T-helper 22 cell (primary cell): ENCODE results near the gene RNF175.

Experiments used
- DNase-seq: peaks from one replicate; pipeline ENCODE4 v3.0.0-alpha.2; 2020; ENCODE audit warnings: low read depth

The RNF175 gene

DNA sequence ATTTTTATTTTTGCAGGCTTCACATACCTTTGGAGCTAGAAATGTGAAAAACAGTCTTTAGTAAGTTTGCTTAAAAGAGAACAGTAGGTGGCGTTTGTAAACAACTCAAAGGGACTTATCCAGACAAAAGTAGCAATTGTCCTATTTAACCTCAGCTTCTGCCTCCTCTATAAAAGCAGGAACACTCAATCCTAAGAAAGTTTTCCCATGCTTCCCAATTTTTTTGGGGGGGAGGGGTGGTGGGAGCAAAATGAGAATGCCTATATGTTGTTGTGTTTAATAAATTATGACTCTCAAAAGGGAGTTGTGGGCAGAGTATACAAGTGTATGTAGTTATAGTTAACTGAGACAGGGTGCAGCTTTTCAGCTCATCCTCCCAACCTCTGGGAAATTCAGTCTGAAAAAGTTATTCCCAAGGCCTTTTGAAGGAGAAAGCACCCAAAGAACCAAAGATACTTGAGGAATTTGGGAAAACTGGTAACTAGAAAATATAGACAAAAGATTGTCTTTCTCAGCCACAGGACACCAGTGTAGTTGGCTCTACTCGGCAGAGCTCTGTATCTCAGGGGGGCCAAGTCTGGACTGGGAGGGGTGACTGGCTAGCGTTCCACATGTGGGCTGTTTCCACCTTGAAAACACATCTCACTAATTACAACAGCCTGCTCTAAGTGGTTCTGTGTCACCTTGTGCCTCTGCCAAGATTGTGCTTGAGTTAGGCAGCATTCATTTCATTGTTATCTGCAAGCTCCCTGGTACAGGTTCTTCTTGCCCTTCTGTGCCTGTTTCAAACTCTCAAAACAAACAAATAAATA lies 26.3 kb upstream of the RNF175 start:
- no peak for DNase-seq

DNA sequence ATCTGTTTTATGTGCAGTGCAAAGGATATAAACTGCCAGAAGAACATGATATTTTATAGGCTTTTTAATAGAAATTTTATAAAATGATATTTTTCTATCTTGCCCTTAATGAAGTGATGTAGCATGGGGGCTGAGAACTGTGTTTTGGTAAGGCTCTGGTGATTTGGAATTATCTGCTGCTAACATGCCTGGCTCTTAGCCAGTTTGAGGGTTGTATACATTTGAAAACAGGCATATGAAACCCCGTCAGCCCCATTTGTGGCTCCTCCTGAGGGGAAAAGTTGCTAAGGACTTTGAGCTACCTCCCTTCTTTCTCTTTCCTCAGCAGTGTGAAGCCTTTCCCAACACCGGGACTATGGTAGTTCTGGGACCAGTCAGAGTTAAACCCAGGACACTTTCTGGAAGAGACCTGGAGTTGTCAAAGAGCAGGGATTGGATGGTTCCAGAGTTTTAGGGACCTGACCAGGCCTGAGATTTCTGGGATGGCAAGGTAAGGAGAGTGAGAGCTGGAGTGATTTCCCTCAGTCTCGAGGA lies 24.4 kb upstream of the RNF175 start:
- DNase-seq, result no peak

DNA sequence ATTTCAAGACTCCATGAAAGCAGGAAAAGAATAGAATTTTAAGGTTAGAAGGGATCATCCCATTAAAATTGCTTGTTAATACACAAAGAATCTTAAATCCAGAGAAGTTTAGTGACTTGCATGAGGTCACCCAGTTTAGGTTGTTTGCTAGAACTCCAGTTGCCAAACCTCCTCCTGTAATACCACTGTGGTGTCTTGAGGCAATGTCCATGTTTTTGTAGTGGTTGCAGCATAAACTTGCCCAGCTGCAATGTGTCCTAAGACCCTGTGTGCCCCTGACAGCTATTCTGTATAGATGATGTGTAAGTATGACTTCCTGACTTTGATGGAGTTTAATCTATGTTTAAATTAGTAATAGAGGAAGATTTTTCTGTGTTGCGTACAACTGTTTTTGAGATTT lies 22.8 kb upstream of the RNF175 start:
- no peak for DNase-seq

DNA sequence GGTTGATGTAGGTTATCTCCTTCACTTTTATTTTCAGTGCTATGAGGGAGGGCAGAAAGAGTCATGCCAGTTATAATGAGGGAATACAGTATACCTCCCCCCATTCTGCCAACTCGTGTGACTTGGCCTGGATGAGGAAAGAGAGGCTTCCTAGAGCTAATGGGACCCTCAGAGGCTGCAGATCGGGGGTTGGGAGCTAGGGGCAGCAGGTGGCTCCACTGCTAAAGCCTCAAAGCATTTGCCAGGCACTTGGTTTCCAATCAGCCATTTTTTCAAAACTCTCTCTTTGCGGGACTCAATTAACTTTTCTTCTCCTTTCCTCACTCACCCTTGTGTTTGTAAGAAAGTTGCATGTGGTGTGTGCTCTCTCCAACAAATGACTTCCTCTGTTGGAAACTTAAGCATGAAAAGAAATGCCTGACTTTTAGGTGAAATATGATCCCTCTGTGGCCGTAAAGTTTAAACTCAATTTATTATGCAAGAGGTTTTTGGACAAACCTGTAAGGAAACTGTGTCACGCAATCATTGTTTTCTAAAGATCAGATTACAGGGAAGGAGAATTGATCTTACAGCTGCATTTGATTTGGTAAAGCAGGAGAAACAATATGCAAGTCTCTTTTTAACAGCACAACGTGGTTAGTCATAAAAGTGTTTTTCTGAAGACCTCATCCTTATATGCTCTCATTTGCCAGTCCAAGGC lies 22.0 kb upstream of the RNF175 start:
- no peak for DNase-seq

DNA sequence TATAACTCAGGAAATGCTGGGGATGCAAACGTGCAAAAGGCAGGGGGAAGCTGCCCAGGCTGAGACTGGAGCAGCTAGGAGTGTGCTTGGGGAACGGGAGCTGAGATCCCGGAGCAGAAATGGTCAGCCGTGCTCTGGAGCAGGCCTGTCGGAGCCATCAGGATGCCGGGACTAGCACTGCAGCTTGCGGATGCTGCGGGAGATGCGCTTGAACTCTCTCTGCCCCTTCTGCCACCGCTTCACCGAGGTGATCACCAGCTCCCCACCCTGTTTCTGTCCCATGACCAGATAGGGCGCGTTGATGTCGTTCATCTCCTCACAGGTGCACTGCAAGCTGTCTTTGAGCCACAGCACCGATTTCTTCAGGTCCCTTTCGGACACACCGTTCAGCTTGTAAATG lies 21.5 kb upstream of the RNF175 start:
- DNase-seq, result no peak

DNA sequence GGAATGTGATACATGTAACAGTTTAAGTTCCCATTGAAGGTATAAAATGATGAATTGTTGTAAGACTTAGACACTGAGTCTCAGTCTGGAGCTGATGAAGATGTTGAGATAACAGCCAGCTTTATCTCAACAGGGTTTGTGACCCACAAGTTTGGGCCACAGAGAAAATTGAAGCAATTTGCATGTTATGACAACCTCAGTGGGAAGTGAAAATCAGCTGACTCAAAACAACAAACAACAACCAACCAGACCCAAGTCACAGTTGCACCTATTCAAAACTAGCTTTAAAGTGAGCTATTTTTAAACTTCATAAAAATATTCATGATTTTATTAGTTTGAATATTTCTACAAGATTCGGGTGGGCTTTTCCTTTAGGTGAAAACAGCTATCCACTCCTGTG lies 21.1 kb upstream of the RNF175 start:
- no peak for DNase-seq

DNA sequence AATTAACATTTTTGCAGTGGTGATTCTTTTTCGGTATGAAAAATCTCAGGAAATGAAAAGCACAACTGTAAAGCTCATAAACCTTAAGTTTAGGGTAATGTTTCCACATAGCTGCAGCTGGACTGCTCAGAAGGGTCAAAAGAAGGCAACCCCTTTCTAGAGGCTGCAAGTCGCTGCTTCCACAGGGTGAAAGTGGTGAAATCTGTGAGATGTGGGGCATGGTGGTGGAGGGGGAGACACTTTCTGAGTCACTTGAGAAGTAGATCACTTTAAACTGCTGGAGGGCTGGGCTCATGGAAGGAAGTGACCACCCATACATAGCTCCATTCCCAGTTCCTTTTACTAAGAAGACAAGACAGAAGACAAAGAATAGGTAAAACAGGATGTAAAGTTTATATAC lies 20.4 kb upstream of the RNF175 start:
- DNase-seq, result no peak

DNA sequence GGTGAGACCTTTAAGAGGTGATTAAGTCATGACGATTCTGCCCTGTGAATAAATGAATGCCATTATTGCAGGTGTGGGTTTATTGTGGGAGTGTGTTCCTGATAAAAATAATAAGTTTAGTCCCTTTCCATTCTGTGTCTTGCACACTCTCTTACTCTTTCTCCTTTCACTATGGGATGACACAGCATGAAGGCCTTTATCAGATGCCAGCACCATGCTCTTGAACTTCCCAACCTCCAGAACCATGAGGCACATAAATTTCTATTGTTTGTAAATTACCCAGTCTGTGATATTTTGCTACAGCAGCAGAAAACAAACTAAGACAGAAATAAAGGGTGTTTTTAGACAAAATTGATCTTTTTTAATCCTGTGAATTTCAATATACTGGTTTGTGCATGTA lies 18.6 kb upstream of the RNF175 start:
- DNase-seq, result no peak

DNA sequence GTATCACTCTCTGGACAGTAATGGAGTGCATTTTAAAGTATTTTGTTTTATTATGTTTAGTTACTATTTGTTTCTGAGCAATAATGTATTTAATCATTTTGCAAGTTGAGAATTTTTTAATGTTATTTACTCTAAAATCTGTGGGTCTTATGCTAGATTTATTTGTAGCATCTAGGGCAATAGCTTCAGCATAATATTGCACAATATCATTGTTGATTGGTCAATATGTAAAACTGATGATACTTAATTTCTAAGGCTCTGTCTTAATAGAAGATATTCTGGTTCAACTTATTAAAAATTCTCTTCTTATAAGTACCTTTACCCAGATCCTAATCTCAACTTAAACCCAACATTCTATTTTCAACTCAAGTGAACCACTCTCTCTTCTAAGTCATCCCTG lies 17.6 kb upstream of the RNF175 start:
- DNase-seq, result no peak

DNA sequence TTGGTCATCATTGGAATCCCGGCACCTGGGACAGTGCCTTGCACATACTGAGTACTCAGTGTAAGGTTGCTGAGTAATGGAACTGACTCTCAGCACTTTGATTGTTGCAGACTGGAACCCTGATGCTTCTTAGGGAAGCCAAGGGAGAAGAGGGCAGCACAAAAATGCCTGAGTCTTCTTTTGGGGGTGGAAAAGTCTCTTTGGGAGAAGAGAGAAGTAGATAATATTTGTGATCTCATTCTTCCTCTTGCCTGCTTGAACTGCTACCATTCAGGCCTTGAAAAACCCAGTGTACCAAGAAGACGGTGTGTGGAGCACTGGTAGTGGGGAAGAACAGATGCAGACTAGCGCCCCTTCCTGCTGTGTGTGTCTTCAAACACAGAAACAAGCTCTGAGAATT lies 16.8 kb upstream of the RNF175 start:
- DNase-seq, result no peak

DNA sequence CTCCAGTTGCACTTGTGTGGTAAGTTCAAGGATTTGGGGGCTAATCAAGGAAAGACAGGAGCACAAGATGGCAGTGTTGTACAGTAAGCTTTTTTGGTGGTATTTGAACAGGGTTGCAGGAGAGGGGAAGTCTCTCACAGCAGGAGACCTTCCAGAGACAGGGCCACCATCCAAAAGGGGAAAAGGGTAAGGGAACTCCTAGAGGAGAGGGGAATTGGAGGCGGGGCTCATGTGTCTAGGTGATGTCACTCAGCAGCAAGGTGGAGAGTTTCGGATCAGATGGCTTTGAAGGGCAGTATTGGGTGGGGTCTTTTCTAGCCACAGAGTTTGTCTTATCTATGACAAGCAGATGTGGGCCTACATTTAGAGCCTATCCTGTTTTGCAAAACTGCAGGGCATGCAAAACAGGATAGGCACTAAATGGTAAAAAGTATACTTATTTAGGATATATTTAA lies 13.4 kb upstream of the RNF175 start:
- no peak for DNase-seq

DNA sequence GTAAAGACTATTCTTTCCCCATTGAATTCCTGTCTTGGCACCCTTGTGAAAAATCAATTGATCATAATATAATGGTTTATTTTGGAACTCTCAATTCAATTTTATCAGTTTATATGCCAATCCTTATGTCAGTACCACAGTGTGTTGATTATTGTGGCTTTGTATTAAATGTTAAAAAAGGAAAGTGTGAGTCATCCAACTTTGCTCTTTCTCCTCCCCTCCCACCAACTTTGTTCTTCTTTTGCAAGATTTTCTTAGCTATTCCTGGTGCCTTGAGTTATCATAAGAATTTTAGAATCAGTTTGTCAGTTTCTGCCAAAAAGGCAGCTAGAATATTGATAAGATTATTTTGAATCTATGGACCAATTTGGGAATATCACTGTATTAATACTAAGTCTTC lies 11.2 kb upstream of the RNF175 start:
- DNase-seq, result no peak

DNA sequence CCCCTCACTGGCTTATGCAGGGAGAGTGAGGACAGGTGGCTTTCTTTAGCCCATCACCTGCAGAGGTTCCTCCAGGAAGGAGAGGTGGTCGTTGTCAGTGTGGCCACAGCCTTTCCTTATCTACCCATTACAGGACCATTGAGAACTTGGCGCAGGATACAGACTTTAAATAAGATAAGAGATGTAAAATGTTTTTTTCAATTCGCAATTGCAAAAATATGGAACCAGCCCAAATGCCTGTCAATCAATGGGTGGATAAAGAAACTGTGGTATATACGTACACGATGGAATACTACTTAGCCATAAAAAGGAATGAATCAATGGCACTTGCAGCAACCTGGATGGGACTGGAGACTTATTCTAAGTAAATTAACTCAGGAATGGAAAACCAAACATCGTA lies 6.9 kb upstream of the RNF175 start:
- DNase-seq, result no peak

DNA sequence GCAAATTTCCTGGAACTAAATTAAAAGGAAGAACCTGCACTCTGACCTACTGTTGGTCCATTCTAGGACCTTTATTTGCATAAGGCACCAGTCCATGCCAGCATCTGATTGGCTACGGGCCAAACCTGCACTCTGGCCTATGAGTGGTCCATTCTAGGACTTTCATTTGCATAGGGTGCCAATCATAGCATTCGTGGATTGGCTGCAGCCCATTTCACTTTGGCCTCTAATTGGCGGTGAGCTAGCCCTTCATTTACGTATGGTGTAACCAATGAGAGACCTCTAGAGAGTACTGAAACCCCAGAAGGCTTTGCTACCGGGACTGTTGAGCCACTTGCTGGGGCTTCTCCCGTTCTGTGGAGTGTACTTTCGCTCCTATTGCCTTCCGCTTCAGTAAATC lies 6.1 kb upstream of the RNF175 start:
- no peak for DNase-seq

DNA sequence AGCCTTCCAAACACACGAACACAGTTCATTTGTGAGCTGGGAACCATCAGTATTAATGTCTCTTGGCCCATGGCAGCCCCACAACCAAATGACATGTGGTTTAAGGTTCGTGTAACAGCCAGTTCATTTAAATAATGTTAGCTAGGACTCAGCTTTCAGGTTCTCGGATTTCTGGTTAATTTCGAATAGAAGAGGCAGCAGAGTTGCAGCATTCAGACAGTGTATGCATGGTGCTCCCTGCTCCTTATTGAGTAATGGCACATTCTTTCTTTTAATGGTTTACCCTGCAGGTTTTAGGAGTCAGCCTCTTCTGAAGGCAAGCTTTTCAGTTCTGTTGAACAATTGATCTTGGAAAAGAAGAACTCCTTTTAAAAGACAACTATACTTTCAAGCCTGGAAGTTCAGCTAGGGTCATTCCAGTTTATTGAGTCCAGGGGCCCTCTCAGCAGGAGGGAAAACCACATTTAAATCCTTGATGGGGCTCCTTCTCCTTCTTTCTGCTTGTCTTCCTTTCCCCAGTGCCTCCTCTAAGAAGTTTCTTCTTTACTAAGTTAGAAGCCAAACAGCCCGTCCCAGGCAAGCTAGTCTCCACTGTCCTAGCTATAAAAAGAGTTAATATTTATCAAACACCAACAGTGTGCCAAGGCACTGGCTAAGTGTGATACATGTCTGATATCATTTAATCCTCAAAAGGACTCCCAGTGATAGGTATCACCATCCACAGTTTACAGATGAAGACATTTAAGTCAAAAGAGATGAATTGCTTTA lies 5.0 kb upstream of the RNF175 start:
- no peak for DNase-seq

DNA sequence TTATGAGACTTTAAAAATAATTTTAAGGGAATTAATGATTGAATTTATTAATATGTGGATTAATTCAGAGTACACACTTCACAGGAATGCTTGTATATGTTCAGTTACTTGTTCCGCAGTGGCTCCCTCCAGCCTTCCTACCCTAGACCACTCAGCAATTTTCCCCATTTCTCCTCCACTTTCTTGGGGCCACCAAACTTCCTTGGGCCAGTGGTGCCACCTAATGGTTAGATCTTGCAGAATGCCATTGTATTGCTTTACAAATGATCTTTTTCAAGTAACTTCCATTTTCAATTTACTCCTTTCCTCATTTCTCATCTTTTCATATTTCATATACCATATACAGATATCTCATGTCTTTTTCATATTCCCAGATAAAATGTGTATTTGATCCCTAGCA lies 3.6 kb upstream of the RNF175 start:
- DNase-seq, result no peak

DNA sequence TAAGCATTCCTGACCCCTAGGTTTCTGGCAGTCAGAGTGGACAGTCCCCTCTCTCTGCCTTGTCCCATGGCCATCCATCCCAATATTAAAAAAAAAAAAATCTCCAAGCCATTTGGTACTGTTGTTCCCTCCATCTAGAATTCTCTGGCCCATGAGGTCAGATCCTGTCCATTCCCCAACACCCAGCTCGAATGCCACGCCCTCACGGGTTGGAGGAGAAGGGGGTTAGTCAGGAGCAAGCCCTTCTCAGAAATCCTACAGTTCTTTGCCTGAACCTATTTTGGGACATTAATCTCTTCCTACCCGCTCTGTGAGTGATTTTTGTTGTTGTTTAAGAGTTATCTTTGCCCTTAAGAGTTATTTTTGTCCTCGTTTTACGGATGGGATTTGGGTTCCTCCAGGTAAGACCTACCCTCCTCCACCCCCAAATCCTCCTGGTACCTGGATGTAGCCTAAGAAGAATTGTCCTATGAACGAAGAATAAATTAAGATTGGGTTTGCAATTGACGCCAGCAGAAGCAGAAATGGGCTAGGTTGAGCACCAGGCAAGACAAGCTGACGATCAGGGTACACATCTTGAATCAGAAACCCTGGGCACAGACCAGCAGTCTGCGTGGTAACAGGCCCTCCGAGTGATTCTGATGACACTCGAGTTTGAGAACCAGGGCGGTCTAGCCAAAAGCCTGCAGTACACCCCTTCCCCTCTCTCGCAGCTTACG lies 977 bp downstream of the RNF175 start:
- DNase-seq, result no peak

DNA sequence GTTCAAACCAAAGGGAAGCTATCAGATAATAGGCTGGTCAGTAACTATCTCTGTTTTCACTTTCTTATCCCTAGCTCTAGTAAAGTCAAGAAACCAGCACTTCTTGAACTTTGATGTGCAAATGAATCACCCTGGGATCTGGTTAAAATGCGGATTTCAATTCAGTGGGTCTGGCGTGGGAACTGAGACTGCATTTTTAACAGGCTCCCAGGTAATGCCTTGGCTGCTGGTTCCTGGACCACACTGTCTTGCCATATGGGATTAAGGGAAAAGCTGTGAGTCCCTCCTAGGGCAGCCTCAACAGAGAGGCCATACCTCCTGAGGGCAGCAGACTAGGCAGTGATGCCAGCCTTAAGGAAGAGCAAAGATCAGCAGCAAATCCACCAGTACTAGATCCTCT lies 1.7 kb downstream of the RNF175 start:
- DNase-seq, result no peak

DNA sequence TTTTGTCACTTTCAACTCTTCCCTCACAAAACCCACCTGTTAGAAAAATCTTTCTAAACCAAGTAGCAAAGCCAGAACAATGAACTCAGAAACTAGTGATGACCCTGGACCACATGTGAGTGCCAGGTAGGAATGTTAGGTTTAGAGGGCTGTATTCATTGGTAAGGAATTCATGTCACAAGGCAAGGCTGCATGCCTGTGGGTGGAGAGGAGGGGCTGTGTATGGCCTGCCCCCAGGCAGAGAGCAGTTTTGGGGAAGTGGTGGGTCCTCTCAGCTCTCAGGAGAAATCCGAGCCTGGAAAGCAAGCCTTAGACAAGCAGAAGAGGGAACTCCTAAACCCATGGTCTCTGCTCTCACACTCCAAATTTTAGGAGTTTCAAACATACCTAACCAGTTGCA lies 2.4 kb downstream of the RNF175 start:
- DNase-seq, result no peak

DNA sequence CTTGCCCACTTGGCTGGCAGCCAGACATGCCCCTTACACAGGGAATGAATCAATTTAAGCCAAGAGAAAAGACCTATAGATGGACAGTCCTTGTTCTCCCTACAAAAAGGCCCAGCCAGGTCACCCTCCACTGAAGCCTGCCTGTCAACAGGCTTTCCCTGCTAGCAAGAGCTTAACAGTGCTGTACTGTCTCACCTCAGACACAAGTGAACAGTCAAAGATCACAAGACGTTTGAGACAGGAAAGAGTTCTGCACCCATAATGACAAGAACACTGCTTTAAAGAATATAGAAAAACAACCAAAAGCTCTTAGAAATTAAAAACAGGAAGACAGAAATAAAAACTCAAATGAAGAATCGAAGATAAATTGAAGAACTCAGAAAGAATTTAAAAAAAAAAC lies 4.6 kb downstream of the RNF175 start:
- no peak for DNase-seq

DNA sequence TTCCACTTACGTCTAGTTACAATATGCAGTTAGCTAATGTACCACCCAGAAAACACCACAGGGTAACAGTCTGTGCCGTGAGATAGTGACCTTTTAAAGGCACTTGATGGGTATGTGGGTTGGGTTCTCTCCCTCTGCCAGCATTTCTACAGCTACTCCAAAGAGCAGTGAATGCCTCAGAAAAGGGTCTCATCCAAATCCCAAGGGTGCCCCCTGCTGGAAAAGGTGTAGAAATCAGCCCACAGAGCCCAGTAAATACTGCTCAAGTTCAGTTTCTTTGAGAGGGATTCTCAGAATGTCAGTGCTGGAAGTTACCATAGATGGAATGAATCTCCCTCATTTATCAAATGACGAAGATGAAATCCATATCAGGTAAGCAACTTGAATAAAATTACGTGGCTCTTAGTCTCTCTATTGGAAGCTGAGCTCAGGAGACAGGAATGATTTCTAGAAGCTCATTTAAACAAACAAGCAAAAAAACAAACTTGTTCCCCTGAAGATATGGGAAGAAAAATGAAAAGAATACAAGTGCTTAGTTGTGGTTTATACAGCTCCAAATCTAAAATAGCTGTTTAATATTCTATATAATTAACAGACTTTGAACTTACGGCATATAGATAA lies 9.5 kb downstream of the RNF175 start:
- DNase-seq, result peak; percentile 14

DNA sequence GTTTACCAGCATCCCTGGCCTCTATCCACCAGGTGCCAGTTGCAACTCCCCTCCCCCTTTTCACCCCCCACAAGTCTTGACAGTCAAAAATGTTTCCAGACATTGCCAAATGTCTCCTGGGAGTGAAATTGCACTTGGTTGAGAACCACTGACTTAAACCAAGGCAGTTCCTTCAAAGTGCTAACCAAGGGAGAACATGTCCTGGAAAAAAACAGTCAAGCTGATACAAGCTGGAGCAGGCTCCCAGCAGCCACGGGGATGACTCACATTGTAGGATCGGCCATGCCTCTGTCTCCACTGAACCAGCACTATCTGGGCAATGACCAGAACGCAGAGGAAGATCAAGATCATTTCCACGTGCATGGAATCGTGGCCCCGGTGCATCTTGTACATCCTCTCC lies 11.4 kb downstream of the RNF175 start:
- no peak for DNase-seq
